HG03095 (cell line): Measurements from ENCODE around the gene PITRM1.
"Not testable (repeated sequence)": the region's sequence is repeated elsewhere in the genome, so short reads cannot be mapped to it uniquely, and the experiment has no call there.

Experiments used
- ATAC-seq: cut with Tn5 transposase; IDR thresholded peaks from one replicate; pipeline ENCODE4 v1.9.1; 2021; ENCODE audit warnings: moderate library complexity; ENCODE audit not compliant: unreplicated experiment

PITRM1 gene

GRCh38 chr10:3172446-3173170, at the start of gene PITRM1:
PITRM1 (minus strand) TSS chr10:3172782; CDS start chr10:3172772, 10 bp downstream.
- ATAC-seq: peak; percentile 93

GRCh38 chr10:3222068-3222467, 49.5 kb upstream of the PITRM1 start:
- no peak for ATAC-seq

- ATAC-seq: not testable (repeated sequence)
These were observed 49.0 kb upstream of the PITRM1 start for GRCh38 chr10:3221601-3222000.

GRCh38 chr10:3220853-3221252, 48.3 kb upstream of the PITRM1 start:
- no peak for ATAC-seq

- not testable (repeated sequence) for ATAC-seq
These were observed 46.5 kb upstream of the PITRM1 start for GRCh38 chr10:3219021-3219628.

GRCh38 chr10:3217853-3218252, 45.3 kb upstream of the PITRM1 start:
- ATAC-seq: no peak

GRCh38 chr10:3217301-3217700, 44.7 kb upstream of the PITRM1 start:
- ATAC-seq: no peak

- no peak for ATAC-seq
These were observed 42.7 kb upstream of the PITRM1 start for GRCh38 chr10:3215153-3215775.

GRCh38 chr10:3213758-3214515, 41.4 kb upstream of the PITRM1 start:
- no peak for ATAC-seq

GRCh38 chr10:3213208-3213607, 40.6 kb upstream of the PITRM1 start:
- ATAC-seq: no peak

GRCh38 chr10:3210251-3210877, 37.8 kb upstream of the PITRM1 start:
- no peak for ATAC-seq

- ATAC-seq: no peak
These were observed 36.2 kb upstream of the PITRM1 start for GRCh38 chr10:3208481-3209406.

GRCh38 chr10:3207351-3207750, 34.8 kb upstream of the PITRM1 start:
- no peak for ATAC-seq

- no peak for ATAC-seq
These were observed 34.1 kb upstream of the PITRM1 start for GRCh38 chr10:3206511-3207157.

GRCh38 chr10:3203972-3204371, 31.4 kb upstream of the PITRM1 start:
- ATAC-seq: no peak

GRCh38 chr10:3203016-3203811, 30.6 kb upstream of the PITRM1 start:
- ATAC-seq: no peak

- no peak for ATAC-seq
These were observed 29.2 kb upstream of the PITRM1 start for GRCh38 chr10:3201796-3202195.

- ATAC-seq: no peak
These were observed 26.9 kb upstream of the PITRM1 start for GRCh38 chr10:3199488-3199887.

- no peak for ATAC-seq
These were observed 26.3 kb upstream of the PITRM1 start for GRCh38 chr10:3198900-3199299.
